Measurements from ENCODE around the gene NOPCHAP1. TPM values are rescaled to one million over a fixed set of nuclear protein-coding genes. Genes with fewer than 3 reads are reported as not detected.

NOPCHAP1 gene
- total RNA-seq, 1 experiment from 2014 or later: 25.6 TPM

GRCh38 chr12:104958001-104958804 lies 27.9 kb upstream of the NOPCHAP1 start, which contains the start of gene SLC41A2:
Gene SLC41A2 (minus strand): TSS chr12:104958290. CDS start chr12:104928527, 29,763 bp downstream.
- intact Hi-C loops (cut with micrococcal nuclease): no loop called here
- Histone ChIP-seq H3K4me2 (ENCODE audit: low read length) (peak within 1 kb of the TSS; percentile 93), H3K79me2 (ENCODE audit: insufficient read depth, low read length) (no peaks in the 10 kb centered on the region), H3K9me2 (ENCODE audit: insufficient read depth) (no peaks in the 10 kb centered on the region), H4K20me1 (ENCODE audit: insufficient read depth) (no peaks in the 10 kb centered on the region), H3K9me3 (ENCODE audit: control insufficient read depth in 1 of 2, insufficient read depth in 1 of 2, low read depth in 1 of 2, low read length in 2 of 2) (no peaks in the 10 kb centered on the region), H3K27ac (ENCODE audit: low read depth, low read length) (peak within 1 kb of the TSS; percentile 79), H2AFZ (ENCODE audit: low read depth, low read length, poor library complexity, severe bottlenecking) (peak within 1 kb of the TSS; percentile 77), H3K4me3 (replicated peaks in 1 of 2; ENCODE audit: low read depth in 1 of 2, low read length in 2 of 2) (peak within 1 kb of the TSS; percentile 73 to 74), H3K9ac (ENCODE audit: low read length) (peak within 1 kb of the TSS; percentile 66), H3K36me3 (ENCODE audit: control insufficient read depth in 1 of 2, insufficient read depth in 2 of 2, low read length in 2 of 2) (no peaks in the 10 kb centered on the region), H3K27me3 (ENCODE audit: insufficient read depth, low read length) (no peaks in the 10 kb centered on the region), H3K4me1 (ENCODE audit: control insufficient read depth in 1 of 2, insufficient read depth in 2 of 2, low read length in 2 of 2) (peaks cover 25 to 42% of the 10 kb centered on the region in 2 experiments)
- CTCF ChIA-PET: interaction anchor here (1.3 kb wide), 1 partner anchor 24 kb away, joined by 3 read pairs; no protein-coding TSS in a partner anchor
- DNase-seq (ENCODE audit: low read depth, low spot score) (peak; percentile 83), ATAC-seq (peak; percentile 87)
- TF ChIP-seq ZFX (IDR thresholded peaks at IDR 0.05) (peak; percentile 65), POLR2AphosphoS5 (IDR thresholded peaks at IDR 0.05; ENCODE audit: low read depth, low read length) (peak; percentile 68), EGR1 (IDR thresholded peaks at IDR 0.05; ENCODE audit: low read depth) (peak; percentile 95), POLR2A (IDR thresholded peaks at IDR 0.05; ENCODE audit: borderline replicate concordance, extremely low read depth, insufficient read depth, insufficient read length) (peak; percentile 45), REST (IDR thresholded peaks at IDR 0.05; ENCODE audit: low read depth) (no peak), TCF7L2 (IDR thresholded peaks at IDR 0.05; ENCODE audit: borderline replicate concordance, extremely low read depth, insufficient read depth, insufficient read length) (peak; percentile 36), SIN3A (IDR thresholded peaks at IDR 0.05; ENCODE audit: low read depth) (peak; percentile 50), YY1 (IDR thresholded peaks at IDR 0.05; ENCODE audit: extremely low read depth, insufficient replicate concordance, low read depth, low read length) (no peak)
- TF ChIP-seq, protein P1, sequence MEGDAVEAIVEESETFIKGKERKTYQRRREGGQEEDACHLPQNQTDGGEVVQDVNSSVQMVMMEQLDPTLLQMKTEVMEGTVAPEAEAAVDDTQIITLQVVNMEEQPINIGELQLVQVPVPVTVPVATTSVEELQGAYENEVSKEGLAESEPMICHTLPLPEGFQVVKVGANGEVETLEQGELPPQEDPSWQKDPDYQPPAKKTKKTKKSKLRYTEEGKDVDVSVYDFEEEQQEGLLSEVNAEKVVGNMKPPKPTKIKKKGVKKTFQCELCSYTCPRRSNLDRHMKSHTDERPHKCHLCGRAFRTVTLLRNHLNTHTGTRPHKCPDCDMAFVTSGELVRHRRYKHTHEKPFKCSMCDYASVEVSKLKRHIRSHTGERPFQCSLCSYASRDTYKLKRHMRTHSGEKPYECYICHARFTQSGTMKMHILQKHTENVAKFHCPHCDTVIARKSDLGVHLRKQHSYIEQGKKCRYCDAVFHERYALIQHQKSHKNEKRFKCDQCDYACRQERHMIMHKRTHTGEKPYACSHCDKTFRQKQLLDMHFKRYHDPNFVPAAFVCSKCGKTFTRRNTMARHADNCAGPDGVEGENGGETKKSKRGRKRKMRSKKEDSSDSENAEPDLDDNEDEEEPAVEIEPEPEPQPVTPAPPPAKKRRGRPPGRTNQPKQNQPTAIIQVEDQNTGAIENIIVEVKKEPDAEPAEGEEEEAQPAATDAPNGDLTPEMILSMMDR (IDR thresholded peaks at IDR 0.05 in 2 of 3, conservative IDR thresholded peaks at IDR 0.05 in 1 of 3; ENCODE audit: borderline replicate concordance in 1 of 3, insufficient read depth in 1 of 3, low read depth in 2 of 3, low read length in 2 of 3): no peak
- TF ChIP-seq, protein P2, sequence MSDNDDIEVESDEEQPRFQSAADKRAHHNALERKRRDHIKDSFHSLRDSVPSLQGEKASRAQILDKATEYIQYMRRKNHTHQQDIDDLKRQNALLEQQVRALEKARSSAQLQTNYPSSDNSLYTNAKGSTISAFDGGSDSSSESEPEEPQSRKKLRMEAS (IDR thresholded peaks at IDR 0.05): peak; percentile 95
- RAD21 ChIA-PET (ENCODE audit: low non-redundant PET in 1 of 2, low total read pairs in 2 of 2, uncharacterized antibody in 2 of 2, unreplicated experiment in 2 of 2): no interaction called here
- POLR2A ChIA-PET: interaction anchor here (1.3 kb wide), 1 partner anchor 9 kb away, joined by 4 read pairs; no protein-coding TSS in a partner anchor
- BruUV-seq (replicated peaks): TSS peak; percentile 67
